Gastroesophageal sphincter (tissue), 4 donors: Measurements from ENCODE around the gene SLC5A4. TPM values are rescaled to one million over a fixed set of nuclear protein-coding genes. Genes with fewer than 3 reads are reported as not detected.

Experiments used
- ATAC-seq: fragments of 150-250 bp; one replicate; pipeline ENCODE4 v1.9.1; 2016; ENCODE audit warnings: mild to moderate bottlenecking, moderate library complexity
- H3K27ac ChIP-seq, 4 donors: fragments of 200-600 bp; sonication (generic) in 3 of 4; 1 replicate in 3 of 4; 2 replicates in 1 of 4; pipeline ENCODE4 v1.5.1; 2016 to 2019
- H3K27me3 ChIP-seq: fragments of 200-600 bp; sonication (generic); one replicate; pipeline ENCODE4 v1.5.1; 2019
- H3K36me3 ChIP-seq, 2 donors: fragments of 200-600 bp; sonication (generic); one replicate each; pipeline ENCODE4 v1.5.1; 2019; ENCODE audit warnings: control low read depth in 1 of 2
- H3K4me1 ChIP-seq, 3 donors: fragments of 200-600 bp; sonication (generic); 1 replicate in 2 of 3; 2 replicates in 1 of 3; pipeline ENCODE4 v1.5.1; 2016 to 2019; ENCODE audit warnings: control low read depth in 2 of 3
- H3K4me3 ChIP-seq, 2 donors: fragments of 200-600 bp; sonication (generic); one replicate each; pipeline ENCODE4 v1.5.1; 2019; ENCODE audit warnings: mild to moderate bottlenecking in 1 of 2, moderate library complexity in 1 of 2
- H3K9me3 ChIP-seq, 3 donors: fragments of 200-600 bp; sonication (generic); one replicate each; pipeline ENCODE4 v1.5.1; 2017 to 2019; ENCODE audit warnings: control low read depth in 2 of 3
- EP300 ChIP-seq: sonication (generic); formaldehyde crosslinking; IDR thresholded peaks from one replicate; pipeline ENCODE4 v1.6.1; 2017; ENCODE audit warnings: antibody characterized with exemption, mild to moderate bottlenecking
- POLR2A ChIP-seq, 2 donors: fragments of 450-650 bp; IDR thresholded peaks; one replicate each; pipeline ENCODE4 v1.6.1; 2017; ENCODE audit warnings: antibody characterized with exemption in 2 of 2, mild to moderate bottlenecking in 2 of 2, moderate library complexity in 1 of 2
- POLR2AphosphoS5 ChIP-seq: sonication (generic); formaldehyde crosslinking; IDR thresholded peaks from one replicate; pipeline ENCODE4 v1.6.1; 2017; ENCODE audit warnings: antibody characterized with exemption
- WGBS, 2 donors: methylation state at CpG; one replicate each; pipeline ENCODE4 v1.1.5; 2018; ENCODE audit warnings: low coverage in 1 of 2; 5-methylcytosine and 5-hydroxymethylcytosine counted together
- total RNA-seq, 4 donors: library from RNA; depleted of rRNA; stranded (reverse); fragments of >200 nt; gene quantifications; one replicate each; pipeline ENCODE4 v1.1.0, GENCODE V29; 2016
- TF ChIP-seq, protein P1 (sequence below), 4 experiments: fragments of 200-600 bp in 2 of 4; fragments of 450-650 bp in 2 of 4; sonication (generic) in 1 of 4; IDR thresholded peaks; one replicate each; pipeline ENCODE4 v1.5.1; 2017 to 2019; ENCODE audit warnings: antibody characterized with exemption in 4 of 4, mild to moderate bottlenecking in 2 of 4, moderate library complexity in 2 of 4

Gene SLC5A4
- total RNA-seq, 4 donors from 2014 or later, result 0.39 to 0.78 TPM; not detected in 2

GRCh38 chr22:32208681-32209080 is 46.5 kb downstream of the SLC5A4 start:
- Histone ChIP-seq H3K4me3 (no peak overlapping the region), H3K9me3 (no peaks in the 10 kb centered on the region), H3K4me1 (no peaks in the 10 kb centered on the region), H3K27ac (no peak overlapping the region), H3K36me3 (no peaks in the 10 kb centered on the region), H3K27me3 (peaks cover 36% of the 10 kb centered on the region)
- TF ChIP-seq POLR2A (IDR thresholded peaks at IDR 0.05) (no peak), EP300 (no peak), POLR2AphosphoS5 (no peak)
- TF ChIP-seq, protein P1, sequence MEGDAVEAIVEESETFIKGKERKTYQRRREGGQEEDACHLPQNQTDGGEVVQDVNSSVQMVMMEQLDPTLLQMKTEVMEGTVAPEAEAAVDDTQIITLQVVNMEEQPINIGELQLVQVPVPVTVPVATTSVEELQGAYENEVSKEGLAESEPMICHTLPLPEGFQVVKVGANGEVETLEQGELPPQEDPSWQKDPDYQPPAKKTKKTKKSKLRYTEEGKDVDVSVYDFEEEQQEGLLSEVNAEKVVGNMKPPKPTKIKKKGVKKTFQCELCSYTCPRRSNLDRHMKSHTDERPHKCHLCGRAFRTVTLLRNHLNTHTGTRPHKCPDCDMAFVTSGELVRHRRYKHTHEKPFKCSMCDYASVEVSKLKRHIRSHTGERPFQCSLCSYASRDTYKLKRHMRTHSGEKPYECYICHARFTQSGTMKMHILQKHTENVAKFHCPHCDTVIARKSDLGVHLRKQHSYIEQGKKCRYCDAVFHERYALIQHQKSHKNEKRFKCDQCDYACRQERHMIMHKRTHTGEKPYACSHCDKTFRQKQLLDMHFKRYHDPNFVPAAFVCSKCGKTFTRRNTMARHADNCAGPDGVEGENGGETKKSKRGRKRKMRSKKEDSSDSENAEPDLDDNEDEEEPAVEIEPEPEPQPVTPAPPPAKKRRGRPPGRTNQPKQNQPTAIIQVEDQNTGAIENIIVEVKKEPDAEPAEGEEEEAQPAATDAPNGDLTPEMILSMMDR (IDR thresholded peaks at IDR 0.05), result no peak
- WGBS, 2 donors, result 100% methylated on average over 2 of the region's 3 CpGs; no CpG with 5 or more reads in 1 of the 2 donors
- ATAC-seq, result no peak

DNA sequence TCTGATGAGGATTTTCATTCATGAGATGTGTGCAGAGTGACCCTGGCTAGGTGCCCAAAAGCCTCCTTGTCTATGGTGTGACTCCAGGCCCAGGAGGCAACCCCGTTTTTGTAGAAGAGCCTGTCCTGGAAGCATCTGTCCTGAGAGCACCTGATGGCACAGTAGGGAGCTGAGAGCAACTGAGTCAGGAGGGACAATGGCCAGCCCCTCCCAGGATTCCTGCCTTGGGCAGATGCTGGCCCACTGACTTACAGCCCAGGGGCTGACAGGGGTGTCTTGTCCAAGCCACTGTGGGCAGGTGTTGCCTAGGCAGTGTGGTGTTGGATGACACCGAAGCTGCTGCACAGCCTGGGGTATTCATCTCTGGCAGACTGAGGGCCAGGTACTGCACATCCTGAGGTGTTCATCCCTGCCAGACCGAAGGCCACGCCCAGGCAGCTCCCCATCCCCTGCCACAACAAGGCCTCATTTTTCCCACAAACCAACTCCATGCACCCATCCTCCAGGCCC is 47.1 kb downstream of the SLC5A4 start:
- TF ChIP-seq, protein P1 (IDR thresholded peaks at IDR 0.05), result no peak
- TF ChIP-seq POLR2A (IDR thresholded peaks at IDR 0.05) (no peak), EP300 (no peak), POLR2AphosphoS5 (no peak)
- H3K27ac ChIP-seq, result no peak overlapping the region
- peaks cover 43% of the 10 kb centered on the region for H3K27me3 ChIP-seq
- no peaks in the 10 kb centered on the region for H3K9me3 ChIP-seq
- H3K36me3 ChIP-seq, result no peaks in the 10 kb centered on the region
- no CpG with 5 or more reads among the region's 4 CpGs for WGBS, 2 donors
- H3K4me1 ChIP-seq, result peaks cover 0 to 4% (median 0%) of the 10 kb centered on the region in 3 donors
- H3K4me3 ChIP-seq, result no peak overlapping the region
- ATAC-seq, result no peak

DNA sequence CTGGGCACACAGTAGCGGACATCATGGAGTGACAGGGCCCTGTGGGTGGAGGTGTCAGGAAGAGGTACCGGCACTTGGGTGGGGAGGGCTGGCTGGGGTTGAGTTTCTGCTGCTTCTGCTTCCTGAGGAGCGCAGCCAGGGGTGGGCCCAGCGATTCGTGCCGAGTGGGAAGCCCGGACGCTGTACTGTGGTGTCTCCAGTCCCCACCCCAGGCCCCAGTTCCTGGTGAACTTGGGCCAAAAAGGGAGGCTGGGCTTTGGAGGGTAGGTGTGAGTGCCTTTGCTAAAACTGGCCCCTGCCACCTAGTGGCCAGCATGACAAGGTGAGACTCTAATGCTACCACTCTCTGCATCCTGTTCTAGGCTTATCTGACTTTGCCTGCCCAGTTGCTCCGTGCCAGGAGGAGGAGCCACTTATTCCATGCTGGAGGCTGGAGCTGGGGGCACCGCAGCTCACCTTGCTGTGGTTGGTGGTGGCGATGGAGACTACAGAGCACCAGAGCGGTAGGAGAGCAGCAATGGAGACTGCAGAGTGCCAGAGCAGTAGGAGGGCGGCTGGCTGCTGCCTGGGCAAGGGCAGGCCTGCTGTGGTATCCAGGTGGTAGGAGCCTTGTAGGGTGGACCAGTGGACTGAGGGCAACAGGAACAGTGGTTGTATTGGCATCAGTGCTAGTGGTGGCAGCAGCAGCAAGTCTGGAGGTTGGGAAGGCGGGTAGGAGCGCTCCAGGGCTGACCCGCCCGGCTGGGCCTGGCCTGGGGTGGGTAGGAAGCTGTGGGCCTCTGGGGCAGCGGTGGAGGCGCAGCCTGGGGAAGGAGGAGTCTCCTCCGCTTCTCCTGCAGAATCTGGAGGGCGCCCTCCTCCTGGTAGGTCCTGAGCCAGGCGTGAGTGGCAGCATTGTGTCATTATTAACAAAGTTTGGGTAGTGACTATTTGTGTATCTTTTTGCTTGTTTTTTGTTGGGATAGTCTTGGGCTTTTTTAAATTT is 48.1 kb downstream of the SLC5A4 start:
- Histone ChIP-seq H3K9me3 (no peaks in the 10 kb centered on the region), H3K27me3 (peaks cover 48% of the 10 kb centered on the region), H3K36me3 (no peaks in the 10 kb centered on the region), H3K27ac (no peak overlapping the region), H3K4me1 (peaks cover 0 to 10% (median 0%) of the 10 kb centered on the region in 3 donors), H3K4me3 (no peak overlapping the region)
- TF ChIP-seq POLR2AphosphoS5 (no peak), POLR2A (IDR thresholded peaks at IDR 0.05) (no peak), EP300 (no peak)
- TF ChIP-seq, protein P1 (IDR thresholded peaks at IDR 0.05), result peak in 3 of 4 experiments; percentile 24 to 39 (median 35)
- WGBS, 2 donors, result 91% methylated on average over 7 of the region's 22 CpGs; no CpG with 5 or more reads in 1 of the 2 donors
- no peak for ATAC-seq

DNA sequence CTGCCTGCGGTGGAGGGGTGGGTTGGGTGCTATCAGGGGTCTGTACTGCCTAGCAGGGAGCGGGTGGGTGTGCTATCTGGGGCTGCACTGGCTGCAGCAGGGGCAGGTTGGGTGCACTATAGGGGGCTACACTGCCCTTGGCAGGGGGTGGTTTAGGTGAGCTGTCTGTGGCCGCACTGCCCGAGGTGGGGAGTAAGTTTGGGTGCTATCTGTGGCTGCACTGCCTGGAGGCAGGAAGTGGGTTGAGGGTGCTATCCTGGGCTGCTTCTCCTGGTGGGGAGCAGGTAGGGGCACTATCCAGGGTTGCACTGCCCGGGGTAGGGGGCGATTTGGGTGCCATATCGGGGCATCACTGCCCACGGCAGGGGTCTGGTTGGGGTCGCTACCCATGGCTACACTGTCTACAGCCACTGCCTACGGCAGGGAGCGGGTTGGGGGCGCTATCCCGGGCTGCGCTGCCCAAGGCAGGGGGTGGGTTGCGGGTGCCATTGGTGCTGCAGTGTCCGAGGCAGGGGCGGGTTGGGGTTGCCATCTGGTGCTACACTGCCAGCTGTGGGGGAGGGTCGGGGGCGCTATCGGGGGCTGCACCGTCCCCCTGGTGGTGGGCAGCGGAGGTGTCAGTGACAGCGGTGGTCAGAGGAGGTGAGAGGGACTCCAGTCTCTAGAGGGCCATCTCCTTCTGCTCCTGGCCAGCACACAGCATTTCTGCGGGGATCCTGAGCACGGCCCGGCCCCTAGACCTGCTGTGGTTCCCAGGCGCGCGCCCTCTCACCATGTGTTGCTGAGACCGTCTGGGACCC is 49.0 kb downstream of the SLC5A4 start:
- TF ChIP-seq, protein P1 (IDR thresholded peaks at IDR 0.05), result no peak
- TF ChIP-seq POLR2A (IDR thresholded peaks at IDR 0.05), result no peak
- Histone ChIP-seq H3K27ac (no peak overlapping the region), H3K4me3 (no peak overlapping the region), H3K27me3 (peaks cover 53% of the 10 kb centered on the region), H3K4me1 (peaks cover 0 to 10% (median 0%) of the 10 kb centered on the region in 3 donors), H3K36me3 (no peaks in the 10 kb centered on the region), H3K9me3 (no peaks in the 10 kb centered on the region)
- ATAC-seq, result no peak
- WGBS, 2 donors, result no CpG with 5 or more reads among the region's 30 CpGs
